Measurements from ENCODE around the gene FNDC3B. TPM values are rescaled to one million over a fixed set of nuclear protein-coding genes. Genes with fewer than 3 reads are reported as not detected.

FNDC3B gene
- total RNA-seq, 1 experiment from 2014 or later: 173 TPM

GRCh38 chr3:172128858-172129257 lies 89.5 kb downstream of the FNDC3B start:
- in situ Hi-C loops (cut with HindIII; ENCODE audit: low pct_unique_long_range_greater_than_20kb, low sequenced_read_pairs) (no loop called here), intact Hi-C loops (cut with micrococcal nuclease; ENCODE audit: unreplicated experiment) (no loop called here)
- peaks cover 86% of the 10 kb centered on the region for H3K4me1 ChIP-seq (ENCODE audit: control insufficient read depth, insufficient read depth, low read length)
- no peaks in the 10 kb centered on the region for H3K9me3 ChIP-seq (ENCODE audit: control insufficient read depth, insufficient read depth, low read depth, low read length)
- CTCF ChIA-PET: no interaction called here
- no peak overlapping the region for H3K4me3 ChIP-seq (ENCODE audit: low read depth in 2 of 2, low read length in 2 of 2)
- H3K36me3 ChIP-seq (ENCODE audit: control insufficient read depth, insufficient read depth, low read length): peaks cover 7% of the 10 kb centered on the region; the same call in 1 of the 2 replicates
- H3K27ac ChIP-seq (ENCODE audit: low read length): peak overlapping the region; percentile 92
- POLR2A ChIA-PET: interaction anchor here (0.6 to 2.5 kb wide), 3 partner anchors 9 to 122 kb away, joined by 3 to 22 read pairs (median 3); no protein-coding TSS in a partner anchor
- BruUV-seq (replicated peaks): no TSS peak
- TF ChIP-seq SIN3A (IDR thresholded peaks at IDR 0.05; ENCODE audit: borderline replicate concordance, insufficient read depth, low read depth, low read length) (no peak), TCF7L2 (IDR thresholded peaks at IDR 0.05; ENCODE audit: low read depth, low read length) (no peak), POLR2AphosphoS5 (IDR thresholded peaks at IDR 0.05; ENCODE audit: low read depth, low read length) (peak; percentile 22; the same call in 1 of the 2 replicates), REST (IDR thresholded peaks at IDR 0.05; ENCODE audit: insufficient read depth in 1 of 2, low read depth in 2 of 2, low read length in 1 of 2) (no peak), CTCF (IDR thresholded peaks at IDR 0.05) (no peak)
- ATAC-seq (no peak), DNase-seq (ENCODE audit: low read depth, low spot score) (no peak)
- no peaks in the 10 kb centered on the region for H3K27me3 ChIP-seq (ENCODE audit: control insufficient read depth, insufficient read depth, low read length)

GRCh38 chr3:172129498-172129849 lies 90.1 kb downstream of the FNDC3B start:
- Histone ChIP-seq H3K9me3 (ENCODE audit: control insufficient read depth, insufficient read depth, low read depth, low read length) (no peaks in the 10 kb centered on the region), H3K27me3 (ENCODE audit: control insufficient read depth, insufficient read depth, low read length) (no peaks in the 10 kb centered on the region), H3K4me3 (ENCODE audit: low read depth in 2 of 2, low read length in 2 of 2) (no peak overlapping the region), H3K27ac (ENCODE audit: low read length) (peak overlapping the region; percentile 92), H3K4me1 (ENCODE audit: control insufficient read depth, insufficient read depth, low read length) (peaks cover 89% of the 10 kb centered on the region), H3K36me3 (ENCODE audit: control insufficient read depth, insufficient read depth, low read length) (peaks cover 4% of the 10 kb centered on the region; the same call in 1 of the 2 replicates)
- DNase-seq (ENCODE audit: low read depth, low spot score) (no peak), ATAC-seq (no peak)
- POLR2A ChIA-PET: interaction anchor here (2.5 kb wide), 1 partner anchor 12 kb away, joined by 22 read pairs; no protein-coding TSS in a partner anchor
- TF ChIP-seq TCF7L2 (IDR thresholded peaks at IDR 0.05; ENCODE audit: low read depth, low read length) (no peak), SIN3A (IDR thresholded peaks at IDR 0.05; ENCODE audit: borderline replicate concordance, insufficient read depth, low read depth, low read length) (no peak)
- no TSS peak for BruUV-seq (replicated peaks)
- in situ Hi-C loops (cut with HindIII; ENCODE audit: low pct_unique_long_range_greater_than_20kb, low sequenced_read_pairs) (no loop called here), intact Hi-C loops (cut with micrococcal nuclease; ENCODE audit: unreplicated experiment) (no loop called here)
- CTCF ChIA-PET: no interaction called here
